C4-2B (cell line): ENCODE results near the gene MYZAP.

ENCODE experiments used
- ZFX ChIP-seq: fragments of 450-650 bp; IDR thresholded peaks from 2 replicates; pipeline ENCODE4 v1.6.1; 2017
- TF ChIP-seq, protein P1 (sequence below): fragments of 450-650 bp; conservative IDR thresholded peaks from 2 replicates; pipeline ENCODE4 v1.5.1; 2017; ENCODE audit warnings: mild to moderate bottlenecking

DNA sequence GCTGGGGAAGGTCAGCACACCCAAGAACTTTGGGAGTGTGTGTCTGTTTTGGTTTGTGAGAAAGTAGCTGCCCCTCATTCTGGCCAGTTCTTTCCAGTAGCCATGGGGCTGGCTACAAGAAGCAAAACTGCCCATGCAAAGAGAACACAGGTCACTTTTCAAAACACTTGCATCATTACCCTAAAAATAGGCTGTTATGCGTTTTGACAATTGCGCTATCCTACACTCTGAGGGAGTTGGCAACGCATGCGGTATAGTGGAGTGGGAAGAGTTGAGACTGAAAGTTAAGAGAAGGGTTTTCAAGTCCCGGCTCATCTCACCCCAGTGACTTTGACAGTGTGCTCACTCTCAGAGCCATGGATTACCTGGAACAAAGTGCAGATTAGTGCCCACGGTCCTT is 41.8 kb upstream of the MYZAP start:
- TF ChIP-seq, protein P1, sequence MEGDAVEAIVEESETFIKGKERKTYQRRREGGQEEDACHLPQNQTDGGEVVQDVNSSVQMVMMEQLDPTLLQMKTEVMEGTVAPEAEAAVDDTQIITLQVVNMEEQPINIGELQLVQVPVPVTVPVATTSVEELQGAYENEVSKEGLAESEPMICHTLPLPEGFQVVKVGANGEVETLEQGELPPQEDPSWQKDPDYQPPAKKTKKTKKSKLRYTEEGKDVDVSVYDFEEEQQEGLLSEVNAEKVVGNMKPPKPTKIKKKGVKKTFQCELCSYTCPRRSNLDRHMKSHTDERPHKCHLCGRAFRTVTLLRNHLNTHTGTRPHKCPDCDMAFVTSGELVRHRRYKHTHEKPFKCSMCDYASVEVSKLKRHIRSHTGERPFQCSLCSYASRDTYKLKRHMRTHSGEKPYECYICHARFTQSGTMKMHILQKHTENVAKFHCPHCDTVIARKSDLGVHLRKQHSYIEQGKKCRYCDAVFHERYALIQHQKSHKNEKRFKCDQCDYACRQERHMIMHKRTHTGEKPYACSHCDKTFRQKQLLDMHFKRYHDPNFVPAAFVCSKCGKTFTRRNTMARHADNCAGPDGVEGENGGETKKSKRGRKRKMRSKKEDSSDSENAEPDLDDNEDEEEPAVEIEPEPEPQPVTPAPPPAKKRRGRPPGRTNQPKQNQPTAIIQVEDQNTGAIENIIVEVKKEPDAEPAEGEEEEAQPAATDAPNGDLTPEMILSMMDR = no peak
- TF ChIP-seq ZFX = no peak
